ENCODE data around the gene MOGAT1.
A peak's percentile ranks its signal among the peaks of the same experiment; 100 is the strongest.

Gene MOGAT1

GRCh38 chr2:222671259-222672067 is at the start of gene MOGAT1:
Gene MOGAT1 (plus strand): TSS chr2:222671658. CDS start chr2:222671786, 128 bp downstream.
- DNase-seq (ENCODE audit: low read depth): no peak

- no peak for DNase-seq (ENCODE audit: low read depth)
These were observed 49.6 kb upstream of the MOGAT1 start for GRCh38 chr2:222621893-222622292.

GRCh38 chr2:222622910-222623309 is 48.5 kb upstream of the MOGAT1 start:
- DNase-seq (ENCODE audit: low read depth): no peak

- DNase-seq (ENCODE audit: low read depth): no peak
These were observed 47.6 kb upstream of the MOGAT1 start for GRCh38 chr2:222623756-222624309.

GRCh38 chr2:222627764-222628163 is 43.7 kb upstream of the MOGAT1 start:
- DNase-seq (ENCODE audit: low read depth): no peak

- no peak for DNase-seq (ENCODE audit: low read depth)
These were observed 36.2 kb upstream of the MOGAT1 start for GRCh38 chr2:222635295-222635694.

- no peak for DNase-seq (ENCODE audit: low read depth)
These were observed 34.4 kb upstream of the MOGAT1 start for GRCh38 chr2:222637067-222637466.

- no peak for DNase-seq (ENCODE audit: low read depth)
These were observed 30.1 kb upstream of the MOGAT1 start for GRCh38 chr2:222641336-222641735.

GRCh38 chr2:222643134-222643533 is 28.3 kb upstream of the MOGAT1 start:
- DNase-seq (ENCODE audit: low read depth): no peak

GRCh38 chr2:222646008-222646407 is 25.4 kb upstream of the MOGAT1 start:
- DNase-seq (ENCODE audit: low read depth): no peak

- DNase-seq (ENCODE audit: low read depth): no peak
These were observed 21.7 kb upstream of the MOGAT1 start for GRCh38 chr2:222649801-222650200.

GRCh38 chr2:222651718-222652418 is 19.6 kb upstream of the MOGAT1 start:
- no peak for DNase-seq (ENCODE audit: low read depth)

GRCh38 chr2:222652491-222653255 is 18.8 kb upstream of the MOGAT1 start:
- DNase-seq (ENCODE audit: low read depth): no peak

GRCh38 chr2:222653280-222653679 is 18.2 kb upstream of the MOGAT1 start:
- DNase-seq (ENCODE audit: low read depth): no peak

- peak; percentile 87 for DNase-seq (ENCODE audit: low read depth)
These were observed 15.5 kb upstream of the MOGAT1 start, which contains the start of gene FARSB for GRCh38 chr2:222655787-222656525. Gene FARSB (minus strand): TSS chr2:222656092. CDS start chr2:222656073, 19 bp downstream.

- DNase-seq (ENCODE audit: low read depth): no peak
These were observed 14.7 kb upstream of the MOGAT1 start for GRCh38 chr2:222656526-222657446.

GRCh38 chr2:222663479-222663878 is 8.0 kb upstream of the MOGAT1 start:
- no peak for DNase-seq (ENCODE audit: low read depth)

- DNase-seq (ENCODE audit: low read depth): no peak
These were observed 2.8 kb upstream of the MOGAT1 start for GRCh38 chr2:222668494-222669154.

- no peak for DNase-seq (ENCODE audit: low read depth)
These were observed 2.1 kb upstream of the MOGAT1 start for GRCh38 chr2:222669353-222669752.

All from activated T-helper 9 cell treated with anti-CD3 and anti-CD28 coated beads, Interleukin-2, amount 50 U/mL, for 16 hours (primary cell).